GM21717 (cell line): ENCODE data around the gene PBOV1.
"Not testable (repeated sequence)": the region's sequence is repeated elsewhere in the genome, so short reads cannot be mapped to it uniquely, and the experiment has no call there.

Source experiments
- ATAC-seq: cut with Tn5 transposase; IDR thresholded peaks from one replicate; pipeline ENCODE4 v1.9.1; 2021; ENCODE audit warnings: mild to moderate bottlenecking, moderate library complexity; ENCODE audit not compliant: unreplicated experiment

Gene PBOV1

DNA sequence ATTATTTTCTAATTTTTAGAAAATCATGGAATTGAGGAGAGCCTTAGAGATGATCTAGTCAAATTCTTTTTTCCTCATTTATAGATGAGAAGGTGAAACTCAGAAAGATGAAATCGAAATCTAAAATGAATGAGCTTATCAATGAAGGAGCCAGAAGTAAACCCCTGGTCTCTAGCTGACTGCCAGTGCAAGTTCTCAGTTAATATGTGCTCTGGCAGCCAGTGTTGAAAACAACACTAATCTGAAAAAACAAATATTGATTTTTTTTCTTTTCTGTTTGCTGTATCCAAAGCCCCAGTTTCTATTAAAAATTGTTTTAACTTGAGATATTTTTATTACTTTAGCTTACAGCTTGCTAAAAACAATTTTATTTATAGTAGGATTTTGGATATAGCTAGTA, 21.5 kb upstream of the PBOV1 start:
- no peak for ATAC-seq

DNA sequence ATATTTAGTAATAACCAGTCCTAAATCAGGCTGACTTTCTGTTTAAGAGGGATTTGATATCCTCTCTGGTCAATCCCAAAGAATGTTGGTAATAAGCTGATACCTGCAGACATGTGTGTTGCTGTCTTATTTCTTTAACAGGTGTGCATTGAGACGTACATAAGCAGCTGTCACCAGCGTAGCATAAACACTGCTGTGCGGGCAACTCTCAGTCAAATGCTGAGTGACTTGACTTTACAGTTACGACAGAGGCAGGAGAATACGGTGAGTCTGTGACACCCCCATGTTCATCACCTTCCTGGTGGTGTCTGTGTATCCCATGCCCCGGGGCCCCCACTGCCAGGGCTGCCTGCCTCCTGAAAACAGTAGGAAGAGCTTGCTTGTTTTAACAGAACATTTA, 20.1 kb upstream of the PBOV1 start:
- no peak for ATAC-seq

DNA sequence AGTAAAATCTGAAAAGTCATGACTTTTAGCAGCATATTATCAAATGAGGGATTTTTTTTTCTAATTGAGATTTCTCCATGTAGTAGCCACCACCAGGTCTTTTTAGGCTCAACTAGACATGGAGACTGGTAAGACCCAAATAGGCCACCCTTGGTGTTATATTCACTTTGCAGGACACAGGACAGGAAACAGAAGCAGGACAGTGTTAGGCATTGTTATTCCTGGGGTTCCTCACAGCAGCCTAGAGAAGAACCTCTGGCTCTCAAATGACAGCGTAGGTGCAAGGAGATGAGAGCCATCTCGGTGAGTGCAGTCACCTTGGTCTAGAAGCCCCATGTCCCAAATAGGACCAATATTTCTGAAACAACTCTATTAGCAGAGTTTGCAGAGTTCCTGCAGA, 19.2 kb upstream of the PBOV1 start:
- no peak for ATAC-seq

DNA sequence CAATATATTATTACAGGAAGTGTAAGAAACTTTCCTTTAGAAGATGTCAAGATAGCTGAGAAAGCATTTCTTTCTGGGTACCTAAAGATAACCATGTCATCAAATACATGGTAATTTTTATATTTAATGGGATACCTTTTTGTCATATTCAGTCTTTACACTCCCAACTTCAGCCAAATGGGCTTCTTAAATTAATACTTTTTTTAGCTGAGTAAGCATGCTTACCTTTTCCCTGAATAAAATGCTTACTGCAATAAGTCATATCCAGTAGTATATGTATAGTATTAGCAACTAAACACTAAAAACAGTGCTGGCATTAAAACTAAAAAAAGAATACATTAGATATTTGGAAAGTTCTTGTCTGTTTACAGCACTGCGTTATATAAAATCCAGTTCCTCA, 17.4 kb upstream of the PBOV1 start:
- no peak for ATAC-seq

DNA sequence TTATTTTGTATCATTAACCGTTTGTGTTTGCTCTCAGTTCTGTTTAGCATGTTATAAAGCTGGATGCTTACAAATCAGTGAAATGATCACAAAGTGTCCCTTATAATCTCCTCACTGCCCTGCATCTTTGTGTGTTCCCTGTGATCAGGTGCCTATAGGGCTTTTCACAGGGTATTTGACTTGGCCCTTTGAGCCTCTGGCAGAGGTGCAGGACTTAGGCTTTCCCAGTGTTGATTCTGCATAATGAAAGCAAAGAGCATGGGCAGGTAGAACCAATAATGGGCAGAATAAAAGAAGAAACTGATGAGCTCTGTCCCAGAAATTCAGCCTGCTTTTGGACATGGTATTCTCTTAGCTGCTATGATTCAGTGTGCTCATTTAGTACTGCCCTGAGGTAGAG, 16.9 kb upstream of the PBOV1 start:
- no peak for ATAC-seq

DNA sequence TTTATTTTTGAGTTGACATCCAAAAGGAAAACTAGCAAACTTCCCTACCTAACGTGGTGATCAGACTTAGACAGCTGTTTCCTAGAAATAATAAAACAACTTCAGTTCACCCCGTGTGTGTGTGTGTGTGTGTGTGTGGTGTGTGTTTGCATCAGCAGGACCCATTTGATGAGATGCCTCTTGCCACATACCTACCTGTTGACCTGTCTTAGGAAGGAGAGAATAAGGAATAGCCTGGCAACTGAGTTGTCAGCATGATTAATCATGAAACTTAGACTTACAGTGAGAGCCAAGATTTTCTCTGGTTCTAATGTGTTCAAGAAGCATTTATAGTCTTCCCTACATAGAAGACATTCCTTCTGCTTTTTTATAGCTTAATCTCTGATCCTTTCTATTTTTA, 16.1 kb upstream of the PBOV1 start:
- ATAC-seq = no peak

DNA sequence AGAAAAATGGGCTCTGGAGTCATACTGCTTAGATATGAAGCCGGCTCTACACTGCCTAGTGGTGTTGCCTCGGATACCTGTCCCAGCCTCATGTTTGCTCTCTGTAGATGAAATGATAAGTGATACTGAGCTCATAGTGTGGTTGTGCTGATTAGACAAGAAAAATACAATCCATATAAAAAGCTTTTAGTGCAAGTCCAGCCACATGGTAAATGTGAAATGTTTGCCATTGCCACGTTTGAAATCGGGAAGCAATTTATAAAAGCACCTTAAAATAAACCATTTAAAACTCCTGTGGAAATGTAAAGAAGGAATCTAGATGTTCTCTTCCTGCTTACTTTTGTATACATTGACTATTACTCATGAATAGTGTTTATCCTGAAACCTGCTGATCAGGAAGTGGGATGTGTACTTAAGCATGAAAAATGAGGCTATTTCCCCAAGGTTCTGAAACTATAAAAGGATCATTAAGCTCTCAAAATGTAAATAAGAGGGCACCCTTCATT, 13.1 kb upstream of the PBOV1 start:
- ATAC-seq = no peak

DNA sequence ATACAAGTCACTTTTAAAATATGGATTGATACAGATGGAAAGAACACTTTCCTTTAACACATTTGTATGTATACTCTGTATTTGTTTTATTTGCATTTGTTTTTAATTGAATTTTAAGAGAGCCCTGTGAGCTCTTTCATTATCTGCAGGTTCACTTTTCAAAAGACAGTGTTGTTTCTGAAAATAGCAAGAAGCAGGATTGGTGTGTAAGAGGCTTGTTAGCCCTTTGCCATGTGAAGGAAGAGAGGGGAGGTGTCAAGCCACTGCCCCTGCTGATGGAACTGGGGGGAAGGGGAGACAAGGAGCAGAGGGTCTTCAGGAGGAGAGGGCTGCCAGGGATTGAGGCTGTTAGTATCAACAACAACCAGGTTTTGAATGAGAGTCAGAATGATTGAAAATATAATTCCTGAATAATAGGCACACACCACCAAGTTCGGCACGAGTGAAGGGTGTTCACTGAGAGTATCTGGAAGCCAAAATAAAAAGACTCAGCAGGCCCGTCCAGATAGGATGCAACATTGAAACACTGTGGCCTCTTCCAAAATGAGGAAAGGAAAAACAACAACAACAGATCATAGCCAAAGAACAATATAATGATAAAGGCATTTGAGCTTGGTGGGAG, 12.6 kb upstream of the PBOV1 start:
- no peak for ATAC-seq

DNA sequence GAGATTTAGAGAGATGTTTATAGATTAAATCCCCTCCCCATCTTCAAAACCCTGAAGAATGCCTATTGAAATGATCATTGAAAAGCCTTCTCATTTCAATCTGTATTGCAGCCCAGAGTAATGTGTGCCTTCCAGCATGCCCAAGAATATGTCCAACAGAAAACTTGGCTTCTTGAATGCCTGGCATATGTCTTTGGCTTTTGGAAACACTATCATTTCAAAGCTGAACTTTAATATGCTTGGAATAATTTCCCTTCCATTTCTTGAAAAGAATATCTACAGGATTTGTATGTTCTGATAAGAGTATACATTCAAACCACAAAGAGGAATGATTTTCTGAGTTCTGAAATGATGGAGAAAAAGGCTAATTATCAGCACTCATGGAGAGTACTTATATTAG, 11.9 kb upstream of the PBOV1 start:
- no peak for ATAC-seq

DNA sequence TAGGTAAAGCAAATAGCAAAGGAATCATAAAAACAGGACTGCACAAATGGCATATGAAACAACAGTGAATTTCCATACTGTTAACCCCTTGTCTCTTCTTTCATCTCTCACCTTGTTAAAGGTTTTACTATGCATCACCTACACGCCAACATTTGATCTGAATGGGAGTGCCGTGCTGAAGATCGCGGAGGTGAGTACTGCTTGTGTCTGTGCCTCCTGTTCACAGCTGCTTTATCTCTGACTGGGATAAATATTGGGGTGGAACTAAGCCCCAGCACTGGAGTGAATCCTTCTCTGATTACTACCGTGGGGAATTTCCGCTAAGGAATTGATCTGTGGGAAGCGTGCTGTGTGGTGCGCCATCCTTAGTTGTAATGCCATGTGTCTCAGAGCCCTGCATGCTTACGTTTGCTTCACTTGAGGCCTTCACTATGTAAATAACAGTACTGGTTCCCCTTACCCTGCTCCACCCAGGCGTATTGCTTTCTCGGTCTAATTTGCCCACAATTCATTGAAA, 11.4 kb upstream of the PBOV1 start:
- no peak for ATAC-seq

DNA sequence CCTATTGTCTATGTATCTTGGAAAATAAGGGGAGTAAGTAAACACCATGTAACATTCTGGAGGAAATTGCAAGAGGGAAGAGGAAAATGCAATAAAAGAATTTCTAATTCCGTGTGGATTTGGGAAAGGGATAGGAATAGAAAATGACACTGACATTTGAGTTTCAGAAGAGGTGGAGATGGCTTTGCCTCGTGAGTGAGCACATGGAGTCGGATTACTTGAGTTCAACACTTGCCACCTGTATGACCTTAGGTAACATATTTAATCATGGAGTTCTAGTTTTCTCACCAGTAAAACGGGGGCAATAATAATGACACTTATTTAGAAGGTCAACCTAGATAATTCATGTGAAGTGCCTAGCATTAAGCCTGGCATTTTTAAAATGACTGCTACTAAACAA, 10.8 kb upstream of the PBOV1 start:
- no peak for ATAC-seq

DNA sequence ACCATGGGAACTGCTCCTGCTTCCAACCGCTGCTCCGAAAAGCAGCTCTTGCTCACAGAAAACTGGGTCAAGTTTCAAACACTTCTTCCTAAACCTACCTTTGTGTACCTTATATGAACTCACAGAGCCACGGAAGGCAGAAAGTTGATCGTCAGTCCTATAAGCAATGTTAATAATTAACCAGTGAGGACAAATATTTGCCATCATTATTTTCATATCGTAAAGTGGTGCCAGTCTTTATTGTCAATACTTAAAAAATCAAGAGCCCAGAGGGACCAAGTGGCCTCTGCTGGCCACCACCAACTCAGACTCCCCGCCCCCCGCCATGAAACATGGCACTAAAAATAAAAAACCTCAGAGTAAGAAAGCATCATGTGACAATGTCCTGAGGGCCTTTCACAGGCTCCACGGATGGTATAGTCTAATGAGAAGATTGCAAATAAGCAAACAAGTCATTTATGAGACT, 9.1 kb upstream of the PBOV1 start:
- no peak for ATAC-seq

DNA sequence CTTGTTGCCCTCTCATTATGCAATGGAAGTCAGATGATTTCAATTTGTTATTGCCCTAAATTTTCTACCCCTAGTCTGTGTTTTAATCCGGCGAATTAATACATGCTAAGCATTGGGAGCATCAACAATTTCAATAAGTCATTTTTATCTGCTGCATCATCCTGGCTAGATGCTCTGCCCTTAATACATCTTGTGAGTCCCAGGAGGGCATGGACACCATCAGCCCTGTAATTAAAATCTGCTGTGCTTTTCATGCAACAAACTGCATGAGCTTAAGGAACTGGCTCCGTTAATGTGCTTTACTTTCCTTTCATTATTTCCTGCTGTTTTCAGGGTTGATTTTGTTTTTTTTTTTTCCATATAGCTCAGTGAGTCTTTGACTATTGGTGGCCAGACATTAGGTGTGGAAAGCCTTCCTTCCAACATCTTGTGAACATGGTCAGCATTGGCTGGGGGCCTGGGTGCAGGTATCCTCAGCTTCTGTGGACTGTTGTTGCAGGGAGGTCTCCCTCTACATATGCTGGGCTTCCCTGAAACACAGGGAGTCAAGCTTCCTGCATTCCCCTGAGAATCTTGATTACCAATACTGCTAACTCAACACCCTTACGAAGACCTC, 8.5 kb upstream of the PBOV1 start:
- ATAC-seq = no peak

DNA sequence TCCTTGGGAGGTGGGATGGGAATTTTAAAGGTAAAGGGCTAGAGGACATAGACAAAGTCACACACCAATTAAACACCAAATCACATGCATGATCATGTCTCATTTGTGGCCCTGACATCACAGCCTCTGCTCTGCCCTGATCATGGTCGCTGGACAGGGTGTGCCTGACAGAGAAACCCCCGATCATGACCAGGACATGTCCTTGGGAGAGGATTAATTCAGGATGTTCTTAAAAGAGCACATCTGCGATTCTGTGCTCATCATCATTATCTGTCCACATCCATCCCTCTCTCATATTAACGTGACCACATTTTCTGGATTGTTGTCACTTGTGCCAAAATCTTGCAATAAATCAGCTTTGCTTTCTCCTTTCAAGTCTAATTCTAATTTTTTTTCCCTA, 7.7 kb upstream of the PBOV1 start:
- no peak for ATAC-seq

DNA sequence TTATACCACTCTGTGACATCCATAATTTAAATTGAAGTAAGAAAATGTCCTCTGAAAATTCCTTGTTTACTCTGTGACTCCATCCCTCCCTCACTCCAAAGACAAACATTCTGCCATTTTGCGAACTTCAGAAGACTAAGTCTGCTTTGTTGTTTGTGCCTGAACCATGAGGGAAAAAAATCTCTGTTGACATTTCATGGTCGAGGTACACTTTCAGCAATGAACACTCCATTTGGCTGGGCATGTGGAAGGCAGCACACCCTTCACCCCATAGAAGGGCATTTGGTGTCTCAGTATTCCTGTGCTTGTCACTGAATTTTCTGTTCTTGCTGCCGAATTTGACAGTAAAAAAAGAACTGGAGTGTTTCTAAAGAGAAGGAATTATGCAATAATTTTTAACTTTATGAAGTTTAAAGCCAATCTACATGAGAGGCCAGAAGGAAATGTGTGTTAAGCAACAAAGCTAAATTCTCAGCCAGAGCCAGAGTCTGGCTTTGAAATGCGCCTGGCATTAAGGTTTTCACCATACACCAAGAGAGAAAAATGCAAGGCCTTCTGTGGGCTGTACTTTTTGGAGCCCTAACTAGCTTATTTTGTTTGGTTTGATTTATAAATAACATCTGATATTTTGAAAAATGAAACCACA, 4.7 kb upstream of the PBOV1 start:
- ATAC-seq = no peak

DNA sequence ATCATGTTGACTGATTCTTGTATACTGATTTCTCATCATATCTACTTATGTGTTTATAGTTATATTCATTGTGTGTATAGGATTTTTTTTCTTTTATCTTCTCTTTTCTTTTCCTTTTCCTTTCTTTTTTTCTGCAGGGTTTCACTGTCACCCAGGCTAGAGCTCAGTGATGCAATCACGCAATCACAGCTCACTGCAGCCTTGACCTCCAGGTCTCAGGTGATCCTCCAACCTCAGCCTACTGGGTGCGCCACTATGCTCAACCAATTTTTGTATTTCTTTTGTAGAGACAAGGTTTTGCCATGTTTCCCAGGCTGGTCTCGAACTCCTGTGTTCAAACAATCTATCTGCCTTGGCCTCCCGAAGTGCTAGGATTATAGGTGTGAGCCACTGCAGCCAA, 1.6 kb upstream of the PBOV1 start:
- ATAC-seq = no peak

DNA sequence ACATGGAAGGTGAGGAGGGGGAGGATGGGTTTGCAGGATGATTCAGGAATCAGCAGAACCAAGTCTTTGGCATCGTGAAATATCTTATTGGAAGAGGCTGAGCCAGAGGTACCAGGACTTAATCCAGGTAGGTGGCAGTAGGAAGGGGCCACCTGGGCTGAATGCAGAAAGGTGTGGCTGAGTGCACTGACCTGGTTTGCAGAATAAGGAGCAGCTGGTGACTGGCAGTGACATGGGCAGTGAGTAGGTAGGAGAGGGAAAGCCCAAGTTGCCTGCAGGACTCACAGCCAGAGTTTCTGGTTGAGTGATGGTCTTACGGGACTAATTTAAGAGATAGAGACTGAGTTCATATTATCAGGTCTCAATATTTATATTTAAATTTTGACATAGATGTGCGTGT, 1.1 kb upstream of the PBOV1 start:
- ATAC-seq = no peak

DNA sequence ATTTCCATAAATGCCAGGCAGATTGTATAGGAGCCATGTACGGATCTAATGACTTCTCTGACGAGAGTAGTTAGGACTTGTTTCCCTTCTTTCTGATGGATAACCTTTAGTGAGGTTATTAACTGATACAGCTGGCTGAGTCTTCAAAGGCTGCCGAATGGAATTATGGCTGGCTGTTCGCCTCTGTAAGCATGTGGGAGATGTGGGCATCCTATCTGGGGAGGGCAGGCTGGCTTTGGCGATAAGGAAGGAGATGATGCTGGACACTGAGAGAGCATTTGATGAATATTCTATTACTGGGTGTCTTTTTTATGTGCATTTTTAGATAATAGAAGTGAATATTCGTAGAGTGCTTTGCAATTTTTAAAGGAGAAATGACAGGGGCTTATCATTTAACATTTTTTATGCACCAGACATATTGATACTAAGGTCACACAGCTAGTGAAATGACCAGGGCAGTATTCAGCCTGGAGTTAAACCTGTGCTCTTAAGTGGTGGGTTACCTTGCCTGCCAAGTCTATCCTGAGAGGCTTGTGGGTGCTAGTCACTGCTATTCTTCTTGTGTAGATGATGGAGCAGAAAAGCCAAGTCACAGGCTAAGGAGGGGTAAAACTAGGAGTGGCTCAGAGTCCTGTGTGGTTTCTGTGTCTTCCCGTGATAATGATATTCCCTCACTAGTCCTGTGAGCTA, 3.1 kb downstream of the PBOV1 start:
- no peak for ATAC-seq

DNA sequence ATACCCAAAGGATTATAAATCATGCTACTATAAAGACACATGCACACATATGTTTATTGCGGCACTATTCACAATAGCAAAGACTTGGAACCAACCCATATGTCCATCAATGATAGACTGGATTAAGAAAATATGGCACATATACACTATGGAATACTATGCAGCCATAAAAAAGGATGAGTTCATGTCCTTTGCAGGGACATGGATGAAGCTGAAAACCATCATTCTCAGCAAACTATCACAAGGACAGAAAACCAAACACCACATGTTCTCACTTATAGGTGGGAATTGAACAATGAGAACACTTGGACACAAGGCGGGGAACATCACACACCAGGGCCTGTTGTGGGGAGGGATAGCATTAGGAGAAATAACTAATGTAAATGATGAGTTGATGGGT, 5.8 kb downstream of the PBOV1 start:
- not testable (repeated sequence) for ATAC-seq

DNA sequence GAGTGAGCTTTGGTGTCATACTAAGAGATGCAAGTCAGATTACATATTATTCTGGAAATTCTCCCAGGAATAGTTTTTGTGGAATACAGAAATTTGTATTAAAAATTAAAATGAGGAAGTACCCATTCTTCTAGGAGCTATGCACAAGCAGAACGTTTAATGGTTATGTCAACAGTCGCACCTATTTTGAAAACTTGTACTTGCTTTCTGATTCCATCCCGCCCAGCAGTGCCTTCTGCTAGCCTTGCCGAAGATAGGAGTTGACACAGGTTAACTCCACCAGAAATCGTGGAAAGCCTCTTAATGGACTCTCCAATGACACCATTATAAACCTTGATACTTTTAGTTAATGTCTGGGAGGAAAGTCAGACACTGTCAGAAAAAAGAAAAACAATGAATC, 6.7 kb downstream of the PBOV1 start:
- no peak for ATAC-seq

DNA sequence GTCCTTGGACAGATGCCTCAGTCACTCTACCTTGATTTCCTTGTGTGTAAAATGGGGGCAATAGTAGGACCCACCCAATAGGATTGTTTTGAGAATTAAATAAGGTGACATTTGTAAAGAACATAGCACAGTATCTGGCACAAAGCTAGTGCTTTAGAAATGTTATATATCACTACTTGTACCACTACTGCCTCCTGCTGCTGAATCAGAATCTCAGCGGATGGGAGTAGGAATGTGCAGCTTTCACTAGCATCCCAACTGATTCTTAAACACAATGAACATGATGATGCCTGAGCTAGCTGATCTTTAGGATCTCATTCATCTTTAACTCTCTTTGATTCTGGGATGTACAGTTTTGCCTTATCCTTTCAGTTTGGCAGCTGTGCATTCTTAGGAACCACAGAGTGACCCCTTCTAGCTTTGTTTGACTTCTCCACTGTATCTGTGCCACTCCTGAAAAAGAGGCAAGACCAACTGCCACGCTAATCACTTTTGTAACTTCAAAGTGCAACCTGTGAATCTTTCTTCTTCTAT, 7.2 kb downstream of the PBOV1 start:
- no peak for ATAC-seq
